ENCODE data around the gene TTLL4.

- TF ChIP-seq CTCF (IDR thresholded peaks at IDR 0.05; ENCODE audit: low read depth, low read length): no peak
- no peak for TF ChIP-seq EZH2phosphoT487 (IDR thresholded peaks at IDR 0.05; ENCODE audit: low read depth)
These were observed 34.5 kb downstream of the TTLL4 start for GRCh38 chr2:218745160-218745558.
